OCI-LY7 (cell line): ENCODE data around the gene KCNE4. TPM values are rescaled to one million over a fixed set of nuclear protein-coding genes. Genes with fewer than 3 reads are reported as not detected.

Experiments
- BruUV-seq: library from RNA; stranded (reverse); fragments of 400-500 nt; replicated peaks from 2 replicates; lab custom pipeline; 2021; lab: Mats Ljungman, UMichigan
- CTCF ChIA-PET: fragments of 300-600 bp; sonication (Branson Sonifier 250); formaldehyde crosslinking; loops from one replicate; lab custom pipeline; 2022; ENCODE audit warnings: antibody characterized with exemption; ENCODE audit not compliant: unreplicated experiment; lab: Charles Lee
- POLR2A ChIA-PET: fragments of 300-600 bp; sonication (Branson Sonifier 250); formaldehyde crosslinking; loops from one replicate; lab custom pipeline; 2022; ENCODE audit warnings: antibody characterized with exemption; lab: Charles Lee
- DNase-seq: peaks from one replicate; pipeline ENCODE4 v3.0.0-alpha.2; 2015; ENCODE audit warnings: low spot score
- H2AFZ ChIP-seq: fragments of 200-600 bp; sonication (generic), shearing (Covaris generic); 2 replicates; pipeline ENCODE4 v1.6.1; 2014; ENCODE audit warnings: mild to moderate bottlenecking, antibody characterized with exemption, low read length, moderate library complexity
- H3K27ac ChIP-seq: fragments of 200-600 bp; sonication (generic); 2 replicates; pipeline ENCODE4 v1.5.1; 2014; ENCODE audit warnings: mixed run types, low read depth, mild to moderate bottlenecking, moderate library complexity, low read length, inconsistent platforms; ENCODE audit not compliant: poor library complexity, severe bottlenecking
- H3K36me3 ChIP-seq: fragments of 200-600 bp; sonication (generic); 2 replicates; pipeline ENCODE4 v1.6.1; 2014; ENCODE audit warnings: mild to moderate bottlenecking, antibody characterized with exemption, low read length, moderate library complexity, mixed read lengths; ENCODE audit not compliant: insufficient read depth
- H3K4me1 ChIP-seq: fragments of 200-600 bp; sonication (generic); 2 replicates; pipeline ENCODE4 v1.5.1; 2014; ENCODE audit warnings: mild to moderate bottlenecking, low read length; ENCODE audit not compliant: insufficient read depth, poor library complexity, severe bottlenecking
- H3K4me2 ChIP-seq: fragments of 200-600 bp; sonication (generic); 2 replicates; pipeline ENCODE4 v1.6.1; 2014; ENCODE audit warnings: mild to moderate bottlenecking, low read length
- H3K4me3 ChIP-seq: fragments of 200-600 bp; sonication (generic); 2 replicates; pipeline ENCODE4 v1.5.1; 2014; ENCODE audit warnings: mild to moderate bottlenecking, low read depth, low read length; ENCODE audit not compliant: poor library complexity, severe bottlenecking
- H3K79me2 ChIP-seq: fragments of 200-600 bp; sonication (generic); 2 replicates; pipeline ENCODE4 v1.6.1; 2016; ENCODE audit warnings: low read depth, mild to moderate bottlenecking, low read length, moderate library complexity, mixed read lengths; ENCODE audit not compliant: insufficient read depth
- H3K9me2 ChIP-seq: fragments of 200-600 bp; sonication (generic); 2 replicates; pipeline ENCODE4 v1.6.1; 2016; ENCODE audit warnings: mild to moderate bottlenecking, low read length, mixed read lengths; ENCODE audit not compliant: insufficient read depth
- H3K9me3 ChIP-seq: fragments of 200-600 bp; sonication (generic); 2 replicates; pipeline ENCODE4 v1.6.1; 2014; ENCODE audit warnings: mild to moderate bottlenecking, mixed run types, low read length, mixed read lengths
- H4K20me1 ChIP-seq: fragments of 200-600 bp; sonication (generic); 2 replicates; pipeline ENCODE4 v1.6.1; 2014; ENCODE audit warnings: mild to moderate bottlenecking, antibody characterized with exemption, low read length, moderate library complexity, mixed read lengths; ENCODE audit not compliant: insufficient read depth
- CTCF ChIP-seq: fragments of 200-600 bp; sonication (generic); conservative IDR thresholded peaks from 2 replicates; pipeline ENCODE4 v1.5.1; 2014; ENCODE audit warnings: mild to moderate bottlenecking, antibody characterized with exemption, low read length, moderate library complexity, mixed read lengths
- EZH2phosphoT487 ChIP-seq: fragments of 200-600 bp; sonication (generic); IDR thresholded peaks from 2 replicates; pipeline ENCODE4 v1.6.1; 2018; ENCODE audit warnings: low read depth, borderline replicate concordance, mild to moderate bottlenecking, mixed run types, antibody characterized with exemption, low read length, moderate library complexity, mixed read lengths
- intact Hi-C: fragments of 100-400 bp; cut with micrococcal nuclease; formaldehyde crosslinking; loops from one replicate; pipeline ENCODE4 v1.10.0; 2022; ENCODE audit not compliant: unreplicated experiment
- total RNA-seq, 2 experiments: library from RNA; depleted of rRNA in 1 of 2; stranded (reverse); fragments of >200 nt in 1 of 2; shearing (Covaris generic) in 1 of 2; gene quantifications; 2 replicates each; pipeline ENCODE4 v1.2.3, GENCODE V29; 2014 to 2022

Gene KCNE4
- total RNA-seq, 2 experiments from 2014 or later, result not detected

GRCh38 chr2:223029287-223029686 is 22.7 kb upstream of the KCNE4 start:
- no peak overlapping the region for H3K27ac ChIP-seq
- no peak overlapping the region for H3K4me2 ChIP-seq
- no peaks in the 10 kb centered on the region for H3K79me2 ChIP-seq
- no peak overlapping the region for H2AFZ ChIP-seq
- H3K36me3 ChIP-seq, result no peaks in the 10 kb centered on the region
- no peaks in the 10 kb centered on the region for H4K20me1 ChIP-seq
- no peak overlapping the region for H3K4me3 ChIP-seq
- ChIA-PET CTCF (no interaction called here), POLR2A (interaction anchor here (0.6 kb wide), 1 partner anchor 541 kb away, joined by 3 read pairs; no protein-coding TSS in a partner anchor)
- DNase-seq, result no peak
- TF ChIP-seq CTCF, result no peak
- no peaks in the 10 kb centered on the region for H3K4me1 ChIP-seq
- intact Hi-C loops, result no loop called here
- BruUV-seq, result no TSS peak
- no peaks in the 10 kb centered on the region for H3K9me2 ChIP-seq
- no peaks in the 10 kb centered on the region for H3K9me3 ChIP-seq

- CTCF ChIA-PET, result no interaction called here
- no TSS peak for BruUV-seq
- Histone ChIP-seq H3K4me1 (no peaks in the 10 kb centered on the region), H4K20me1 (no peaks in the 10 kb centered on the region), H2AFZ (no peak overlapping the region), H3K4me2 (no peak overlapping the region), H3K36me3 (no peaks in the 10 kb centered on the region), H3K9me2 (no peaks in the 10 kb centered on the region), H3K27ac (no peak overlapping the region), H3K9me3 (no peaks in the 10 kb centered on the region), H3K79me2 (no peaks in the 10 kb centered on the region), H3K4me3 (no peak overlapping the region)
- no peak for DNase-seq
- POLR2A ChIA-PET, result interaction anchor here (0.7 kb wide), 1 partner anchor 302 kb away, joined by 5 read pairs; no protein-coding TSS in a partner anchor
- TF ChIP-seq CTCF (no peak), EZH2phosphoT487 (no peak)
- intact Hi-C loops, result no loop called here
These were observed 19.5 kb upstream of the KCNE4 start for GRCh38 chr2:223032187-223033142.
